ENCODE data around the gene MMP14.
A peak's percentile ranks its signal among the peaks of the same experiment; 100 is the strongest.
"Not testable (repeated sequence)": the region's sequence is repeated elsewhere in the genome, so short reads cannot be mapped to it uniquely, and the experiment has no call there.

MMP14 gene

DNA sequence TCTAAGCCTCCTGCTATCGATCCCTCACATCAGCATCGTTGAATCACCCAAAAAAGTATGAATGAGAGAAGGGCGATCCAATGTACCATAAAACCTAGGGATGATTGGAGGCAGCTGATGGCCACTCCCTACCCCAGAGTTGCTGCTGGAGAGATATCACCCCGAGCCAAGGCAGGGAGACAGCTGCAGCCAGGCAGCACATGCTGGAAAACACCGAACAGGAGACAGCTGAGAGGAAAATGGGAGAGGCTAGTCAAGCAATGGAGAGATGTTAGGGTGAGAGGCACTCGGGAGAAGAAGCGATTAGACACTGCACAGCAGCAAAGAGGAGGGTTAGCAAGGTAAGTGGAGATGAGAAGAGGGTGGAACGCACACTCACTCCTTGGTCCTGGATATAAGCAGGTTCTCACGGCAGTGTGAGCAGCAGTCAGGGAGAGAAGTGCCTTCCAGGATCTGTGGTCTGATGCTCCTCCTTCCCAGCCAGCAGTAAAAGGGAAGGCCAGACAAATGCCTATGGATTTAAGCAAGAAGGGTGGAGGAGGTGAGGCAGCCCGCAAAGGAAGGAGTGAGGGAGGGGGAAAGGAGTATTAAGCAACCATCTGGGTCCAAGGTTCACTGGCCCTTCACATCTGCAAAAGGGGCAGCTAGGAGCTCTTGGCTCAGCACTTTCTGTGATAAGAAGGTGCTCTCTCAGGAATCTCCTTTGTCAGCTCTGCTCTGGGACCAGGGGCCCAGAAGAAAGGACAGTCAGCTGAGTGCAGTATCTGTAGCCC, 21.3 kb upstream of the MMP14 start, which contains the start of gene SLC7A7:
Gene SLC7A7, minus strand, starts transcription at position 495 of the 773 bp plus-strand sequence. CDS start 2,037 bp downstream, outside the sequence.
- DNase-seq: no peak

DNA sequence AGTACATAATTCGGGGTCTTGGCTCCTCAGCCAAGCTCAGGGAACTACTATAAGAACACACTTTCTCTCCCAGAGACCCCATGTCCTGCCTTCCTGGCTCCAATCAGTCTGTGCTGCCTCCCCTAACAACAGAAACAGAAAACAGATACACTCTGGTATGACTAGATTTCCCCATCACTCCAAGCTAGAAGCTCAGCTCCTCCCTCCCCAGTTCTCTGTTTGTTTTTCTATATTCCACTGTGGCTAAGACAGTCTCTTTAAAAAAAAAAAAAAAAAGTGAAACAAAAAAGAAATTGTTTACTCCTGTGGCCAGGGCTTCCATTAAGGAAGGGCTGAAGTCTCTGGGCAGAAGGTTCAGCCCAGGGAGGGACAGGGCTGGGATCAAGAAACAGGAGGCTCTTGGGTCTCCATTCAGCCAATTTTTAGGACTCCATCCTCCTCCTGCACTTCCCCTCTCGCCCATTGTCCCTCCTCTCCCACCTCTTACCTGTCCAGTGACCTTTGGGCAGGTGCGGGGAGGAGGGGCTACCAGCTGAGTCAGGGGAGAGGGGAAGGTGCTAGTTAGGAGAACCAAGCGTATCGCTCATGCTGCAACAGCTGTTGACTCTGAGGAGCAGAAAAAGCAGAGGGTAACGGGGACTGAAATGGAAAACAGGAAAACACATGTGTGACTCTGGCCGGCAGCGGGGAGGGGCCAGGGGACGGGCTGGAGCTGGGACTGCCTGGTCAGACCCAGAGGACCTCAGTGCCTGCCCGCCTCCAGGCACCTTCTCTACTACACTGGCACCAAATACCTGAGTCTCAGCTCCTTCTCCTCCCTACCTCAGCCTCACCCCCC, 17.0 kb upstream of the MMP14 start:
- DNase-seq: no peak

DNA sequence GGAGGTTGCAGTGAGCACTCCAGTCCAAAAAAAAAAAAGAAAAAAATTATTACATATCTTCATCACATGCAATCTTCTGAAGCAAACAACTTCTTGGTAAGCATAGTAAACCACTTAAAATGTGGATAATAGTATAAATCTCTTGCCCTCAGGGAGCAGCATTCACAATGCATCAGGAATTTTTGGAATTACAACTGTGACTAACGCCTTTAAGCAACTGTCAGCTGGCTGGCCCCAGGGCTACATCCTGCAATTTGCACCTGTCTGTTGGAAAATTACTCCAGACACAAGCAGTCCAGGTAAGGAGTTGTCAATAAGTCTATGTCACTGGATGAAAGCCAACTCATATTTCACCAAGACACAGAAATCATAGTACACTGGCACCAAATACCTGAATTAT, 15.7 kb upstream of the MMP14 start:
- no peak for DNase-seq

DNA sequence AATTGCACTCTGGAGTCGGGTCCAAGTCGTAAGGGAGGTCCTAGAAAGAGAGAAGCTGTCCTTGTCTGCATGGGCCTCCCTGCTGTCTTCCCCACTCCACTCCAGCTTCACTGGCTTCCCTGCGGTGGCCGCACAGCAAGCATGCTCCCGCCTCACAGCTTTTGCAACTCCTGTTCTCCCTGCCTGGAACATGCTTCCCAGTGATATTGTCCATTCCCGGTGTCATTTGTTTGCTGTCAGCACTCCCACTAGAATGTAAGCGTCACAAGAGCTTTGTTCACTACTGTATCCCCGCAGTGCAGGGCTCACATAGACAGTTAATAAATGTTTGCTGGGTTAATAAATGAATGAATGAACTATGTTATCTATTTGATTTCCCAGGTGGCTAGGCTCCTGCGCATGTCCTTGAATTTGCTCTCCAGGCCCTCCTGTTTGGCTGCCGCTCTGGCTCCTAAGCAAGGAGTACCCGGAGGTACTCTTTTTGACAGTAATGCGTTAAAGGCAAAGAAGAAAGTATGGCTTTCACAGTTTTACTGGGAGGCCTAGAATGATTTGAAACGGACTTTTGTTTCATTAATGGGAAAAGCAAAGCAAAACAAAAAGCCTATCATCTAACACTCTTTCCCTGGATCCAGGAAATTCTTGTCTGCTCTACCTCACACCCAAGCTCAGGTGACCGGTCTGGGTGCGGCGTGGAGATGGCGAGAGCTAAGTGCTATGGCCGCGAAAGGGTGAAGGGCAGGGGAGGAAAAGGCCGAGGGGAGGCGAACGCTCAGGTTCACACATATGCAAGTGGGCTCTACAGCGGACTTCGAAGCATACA, 15.0 kb upstream of the MMP14 start:
- peak; percentile 56 for DNase-seq

DNA sequence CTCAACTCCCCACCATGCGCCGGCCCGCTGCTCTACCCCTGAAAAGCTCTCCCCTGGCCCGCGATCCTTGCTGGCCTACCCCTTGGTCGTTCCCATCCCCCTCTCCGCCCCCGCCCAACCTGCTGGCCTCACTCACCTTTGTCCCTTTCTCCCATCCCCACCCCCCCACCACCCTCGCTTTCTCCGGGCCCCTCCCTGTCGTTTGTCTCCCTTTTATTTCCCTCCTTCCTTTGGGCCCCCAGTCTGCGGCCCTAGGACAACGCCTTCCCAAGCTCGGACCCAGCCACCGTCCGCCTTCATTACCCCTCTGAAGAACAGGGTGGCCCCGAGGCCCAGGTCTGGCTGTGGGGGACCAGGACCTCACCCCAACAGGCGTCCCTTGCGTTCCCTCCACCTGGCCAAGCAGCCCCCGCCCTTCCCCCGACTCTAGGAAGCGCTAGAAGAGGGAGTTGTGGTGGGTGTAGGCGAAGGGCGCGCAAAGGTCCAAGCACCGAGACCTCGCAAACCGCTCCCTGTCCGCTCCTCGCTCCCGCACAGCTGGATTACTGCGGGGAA, 14.3 kb upstream of the MMP14 start:
- DNase-seq: no peak

DNA sequence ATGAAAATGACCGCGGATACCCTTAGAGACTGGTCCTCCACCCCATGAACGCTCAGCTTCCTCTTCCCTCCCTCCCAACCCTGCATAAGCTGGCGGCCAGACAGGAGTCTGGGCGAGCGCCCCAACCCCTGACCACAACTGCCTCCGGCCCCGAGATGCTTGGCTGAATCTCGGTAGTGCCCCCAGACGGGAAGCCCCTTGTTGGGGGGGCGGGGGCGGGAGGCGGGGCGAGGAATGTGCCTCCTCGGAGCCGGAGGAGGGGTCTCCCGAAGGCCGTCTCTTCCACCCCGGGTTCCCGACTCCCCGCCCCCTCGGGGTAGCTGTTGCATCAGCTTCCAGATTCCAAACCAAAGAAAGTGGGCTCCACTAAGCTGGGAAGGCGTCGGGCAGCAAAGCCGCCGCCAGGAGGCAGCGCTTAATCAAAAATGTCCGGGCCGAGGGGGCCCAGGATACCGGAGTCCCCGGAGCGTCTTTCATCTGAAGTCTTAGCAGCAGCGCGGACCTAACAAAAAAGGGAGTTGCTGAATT, 13.8 kb upstream of the MMP14 start:
- DNase-seq: no peak

DNA sequence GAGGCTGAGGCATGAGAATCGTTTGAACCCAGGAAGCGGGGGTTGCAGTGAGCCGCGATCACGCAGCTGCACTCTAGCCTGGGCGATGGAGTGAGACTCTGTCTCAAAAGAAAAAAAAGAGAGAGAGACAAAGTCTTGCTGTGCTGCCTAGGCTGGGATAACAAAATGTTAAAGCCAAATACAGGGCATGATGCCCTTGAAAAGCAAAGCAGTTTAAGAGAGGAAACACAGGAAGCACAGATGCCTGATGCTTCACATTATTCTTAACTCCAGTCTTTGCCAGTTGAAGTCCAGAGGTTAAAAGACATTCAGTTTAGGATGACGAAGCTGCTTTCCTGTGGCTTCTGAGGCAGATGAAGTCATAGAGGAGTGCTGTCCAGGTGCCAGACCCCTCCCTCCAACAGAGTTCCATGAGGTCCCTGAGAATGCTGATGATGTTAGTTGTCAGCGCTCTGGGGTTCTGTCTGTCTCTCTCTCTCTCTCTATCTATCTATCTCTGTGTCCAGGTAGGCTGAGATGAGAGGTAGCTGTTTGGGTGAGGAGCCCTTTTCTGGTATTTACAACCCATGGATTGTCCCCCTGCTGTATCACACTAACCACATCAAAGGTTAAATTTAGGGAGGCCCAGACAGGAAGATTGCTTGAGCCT, 11.6 kb upstream of the MMP14 start:
- no peak for DNase-seq

DNA sequence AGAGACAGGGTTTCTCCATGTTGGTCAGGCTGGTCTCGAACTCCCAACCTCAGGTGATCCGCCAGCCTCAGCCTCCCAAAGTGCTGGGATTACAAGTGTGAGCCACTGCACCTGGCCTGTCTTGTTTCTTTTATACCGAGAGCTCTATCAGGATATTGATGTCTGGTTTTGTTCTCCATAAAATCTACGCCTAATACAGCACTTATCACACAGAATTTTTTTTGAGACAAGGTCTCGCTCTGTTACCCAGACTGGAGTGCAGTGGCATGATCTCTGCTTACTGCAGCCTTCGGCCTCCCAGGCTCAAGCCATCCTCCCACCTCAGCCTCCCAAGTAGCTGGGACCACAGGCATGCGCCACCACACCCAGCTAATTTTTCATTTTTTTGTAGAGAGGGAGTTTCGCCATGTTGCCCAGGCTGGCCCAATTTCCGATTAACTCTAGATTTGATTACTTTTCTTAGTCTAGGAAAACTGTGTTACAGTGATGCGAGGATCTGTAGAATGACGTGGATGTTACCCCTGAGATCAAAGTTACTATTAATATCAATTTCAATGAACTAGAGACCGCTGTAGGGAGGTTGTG, 7.2 kb upstream of the MMP14 start:
- not testable (repeated sequence) for DNase-seq

- peak; percentile 82 for DNase-seq
These were observed 6.5 kb upstream of the MMP14 start, which contains the start of gene MRPL52 for GRCh38 chr14:22829661-22830442. TSS of gene MRPL52 (plus strand) at chr14:22829887. CDS start at chr14:22829913, 26 bp downstream.

DNA sequence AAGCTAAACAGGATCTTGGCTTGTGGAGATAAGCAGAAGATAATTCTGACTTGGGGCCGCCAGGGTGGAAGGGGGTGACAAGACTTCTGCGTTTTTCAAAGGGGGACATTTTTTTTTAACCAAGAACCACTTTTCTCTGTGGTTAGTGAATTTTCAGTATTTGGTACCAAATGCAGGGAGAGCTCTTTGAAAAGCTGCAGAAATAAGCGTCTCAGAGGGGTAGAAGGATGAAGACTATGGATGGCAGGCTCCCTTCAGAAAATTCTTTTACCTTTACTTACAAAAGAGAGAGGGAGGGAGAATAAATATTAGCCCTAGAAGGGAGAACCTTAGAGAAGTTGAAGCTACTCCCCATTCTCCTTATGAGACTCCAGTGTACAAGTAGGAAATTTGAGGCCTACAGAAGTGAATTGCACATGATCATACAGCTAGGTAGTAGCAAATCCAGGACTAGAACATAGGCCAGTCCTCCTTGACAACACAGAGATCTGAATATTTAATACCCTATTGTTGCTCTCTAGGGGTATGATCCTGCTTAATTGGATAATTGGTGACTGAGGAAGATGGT, 5.9 kb upstream of the MMP14 start:
- no peak for DNase-seq

- DNase-seq: no peak
These were observed 880 bp upstream of the MMP14 start for GRCh38 chr14:22835505-22835904.

- DNase-seq: no peak
These were observed 847 bp downstream of the MMP14 start for GRCh38 chr14:22837114-22837749.

- no peak for DNase-seq
These were observed 1.6 kb downstream of the MMP14 start for GRCh38 chr14:22837750-22838538.

DNA sequence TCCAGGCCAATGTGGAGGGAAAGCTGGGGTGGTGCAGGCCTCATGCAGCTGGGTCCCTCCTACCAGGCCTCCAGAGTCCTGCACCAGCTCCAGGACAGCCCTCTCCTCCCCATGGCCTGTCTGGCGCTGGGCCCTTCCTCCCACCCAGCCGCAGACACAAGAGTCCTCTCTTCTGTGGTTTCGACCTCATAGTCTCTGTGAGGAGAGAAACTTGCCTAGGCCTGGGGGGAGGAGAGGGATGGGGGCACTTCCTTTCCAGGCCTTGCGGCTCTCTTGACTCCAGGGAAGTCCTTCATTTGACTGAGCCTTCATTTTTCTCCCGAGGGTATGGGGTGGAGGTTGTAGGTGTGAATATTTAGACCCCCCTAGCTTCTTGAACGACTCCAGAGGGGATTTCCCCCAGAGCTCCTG, 2.3 kb downstream of the MMP14 start:
- DNase-seq: no peak

- DNase-seq: no peak
These were observed 2.9 kb downstream of the MMP14 start for GRCh38 chr14:22839159-22839779.

GRCh38 chr14:22841311-22841710, 4.9 kb downstream of the MMP14 start:
- DNase-seq: no peak

GRCh38 chr14:22841769-22842168, 5.4 kb downstream of the MMP14 start:
- DNase-seq: no peak

Measured in NCI-H1417 treated with DMSO at 0.1 percent for 48 hours (cell line).